ENCODE results near the gene PLCB1.

DNA sequence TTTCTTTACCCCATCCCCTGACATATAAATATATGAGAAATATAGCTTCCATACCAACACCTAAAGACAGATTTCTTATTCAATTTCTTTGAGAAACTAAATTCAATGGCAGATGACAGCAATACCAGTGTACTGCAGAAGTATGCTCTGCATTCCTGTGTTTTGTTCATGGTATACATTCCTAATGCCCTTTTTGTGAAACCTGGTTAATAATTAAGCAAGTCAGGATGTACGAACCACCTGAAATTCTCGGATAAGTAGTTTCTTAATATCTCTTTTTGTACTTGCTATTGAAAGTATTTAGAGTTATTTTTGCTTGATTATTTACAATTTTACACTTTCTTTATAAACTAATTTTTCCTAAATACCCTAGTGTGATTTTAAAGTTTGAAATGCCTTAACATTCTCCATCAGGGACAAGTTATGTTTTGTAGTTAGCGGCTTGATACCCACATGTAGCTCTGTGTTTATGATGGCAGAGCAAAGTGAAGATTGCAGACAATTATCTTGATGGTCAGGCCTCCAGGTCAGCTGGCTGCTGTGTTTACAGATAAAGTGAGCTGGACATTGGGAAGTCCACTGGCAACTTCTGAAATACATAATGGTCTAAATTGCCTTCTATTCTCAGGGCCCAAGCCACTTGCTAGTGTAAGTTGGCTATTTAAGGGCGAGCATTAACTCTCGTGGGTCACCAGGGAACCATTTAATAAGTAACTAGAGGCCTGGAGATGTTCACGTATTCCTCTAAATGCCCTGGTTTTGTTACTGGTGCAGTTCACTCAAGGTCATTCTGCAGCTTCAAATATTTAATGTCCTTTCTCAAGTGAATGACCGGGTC, 58.2 kb downstream of the PLCB1 start:
- TF ChIP-seq POLR2A (IDR thresholded peaks at IDR 0.05; ENCODE audit: low read length) (no peak), GATA1 (IDR thresholded peaks at IDR 0.05; ENCODE audit: low read depth, low read length) (no peak)
